K562 (cell line): Measurements from ENCODE around the gene LPIN1. TPM values are rescaled to one million over a fixed set of nuclear protein-coding genes. Genes with fewer than 3 reads are reported as not detected.

Source experiments
- ARID4B ChIP-seq: sonication (generic); formaldehyde crosslinking; IDR thresholded peaks from 2 replicates; pipeline ENCODE4 v1.8.0; 2022; ENCODE audit warnings: mild to moderate bottlenecking, missing genetic modification reagents
- BCLAF1 ChIP-seq, 2 experiments: fragments of 450-650 bp in 1 of 2; IDR thresholded peaks; 2 replicates each; pipeline ENCODE4 v1.6.1; 2011 to 2017; ENCODE audit warnings: low read depth in 2 of 2, antibody characterized with exemption in 1 of 2, borderline replicate concordance in 1 of 2, low read length in 1 of 2, mild to moderate bottlenecking in 1 of 2, mixed read lengths in 1 of 2; ENCODE audit not compliant: control insufficient read depth in 1 of 2
- CBFA2T3 ChIP-seq: fragments of 450-650 bp; IDR thresholded peaks from 2 replicates; pipeline ENCODE4 v1.6.1; 2017
- CBX1 ChIP-seq: sonication (generic); IDR thresholded peaks from 2 replicates; pipeline ENCODE4 v1.6.1; 2016; ENCODE audit warnings: antibody characterized with exemption, low read depth, mild to moderate bottlenecking
- EGR1 ChIP-seq: fragments of 450-650 bp; conservative IDR thresholded peaks from 2 replicates; pipeline ENCODE4 v1.6.1; 2017; ENCODE audit warnings: mild to moderate bottlenecking
- ESRRB ChIP-seq: fragments of 250-450 bp; sonication (Bioruptor Pico); IDR thresholded peaks from 2 replicates; pipeline ENCODE4 v1.5.0; 2020; ENCODE audit warnings: mild to moderate bottlenecking, moderate library complexity, borderline replicate concordance
- FUS ChIP-seq: fragments of 200-400 bp; formaldehyde crosslinking; optimal IDR thresholded peaks from 2 replicates; pipeline ENCODE3; 2017; ENCODE audit warnings: low read depth, low read length
- HMG20B ChIP-seq: fragments of 250-450 bp; sonication (Bioruptor Pico); IDR thresholded peaks from 2 replicates; pipeline ENCODE4 v1.5.0; 2021; ENCODE audit warnings: mild to moderate bottlenecking
- MXI1 ChIP-seq: IDR thresholded peaks from 2 replicates; pipeline ENCODE4 v1.6.1; 2011; ENCODE audit warnings: low read depth, mild to moderate bottlenecking, improper control_type of control experiment, low read length
- RCOR1 ChIP-seq, 2 experiments: IDR thresholded peaks; 2 replicates each; pipeline ENCODE4 v1.6.1; 2012; ENCODE audit warnings: low read depth in 2 of 2, low read length in 2 of 2, borderline replicate concordance in 1 of 2, improper control_type of control experiment in 1 of 2
- STAG1 ChIP-seq: sonication (generic); formaldehyde crosslinking; IDR thresholded peaks from 2 replicates; pipeline ENCODE4 v1.5.0; 2020; ENCODE audit warnings: missing genetic modification reagents, borderline replicate concordance
- TGIF2 ChIP-seq: sonication (generic); formaldehyde crosslinking; IDR thresholded peaks from 2 replicates; pipeline ENCODE4 v1.8.1; 2022; ENCODE audit warnings: mild to moderate bottlenecking, missing genetic modification reagents, moderate library complexity
- ZBTB49 ChIP-seq: sonication (generic); formaldehyde crosslinking; IDR thresholded peaks from 2 replicates; pipeline ENCODE4 v1.8.0; 2022; ENCODE audit warnings: missing genetic modification reagents, mild to moderate bottlenecking, borderline replicate concordance
- ZNF12 ChIP-seq: sonication (generic); formaldehyde crosslinking; IDR thresholded peaks from 2 replicates; pipeline ENCODE4 v1.4.0; 2020; ENCODE audit warnings: mild to moderate bottlenecking, missing genetic modification reagents
- ZNF124 ChIP-seq: sonication (generic); formaldehyde crosslinking; IDR thresholded peaks from 2 replicates; pipeline ENCODE4 v1.8.1; 2022; ENCODE audit warnings: missing genetic modification reagents
- ZNF76 ChIP-seq: fragments of 250-450 bp; sonication (Bioruptor Pico); IDR thresholded peaks from 2 replicates; pipeline ENCODE4 v1.4.0; 2020; ENCODE audit warnings: mild to moderate bottlenecking, moderate library complexity, borderline replicate concordance
- ZNF785 ChIP-seq: fragments of 250-450 bp; sonication (Bioruptor Pico); IDR thresholded peaks from 2 replicates; pipeline ENCODE4 v1.4.0; 2020; ENCODE audit warnings: mild to moderate bottlenecking
- polyA plus RNA-seq, 8 experiments: library from polyadenylated mRNA; depleted of rRNA in 4 of 8; stranded (reverse) in 5 of 8; unstranded in 3 of 8; fragments of >200 nt; fragmentation: Nextera tagmentation in 2 of 8; fragmentation: Illumina TruSeq in 1 of 8; extraction: Ambion mirVana in 2 of 8; extraction: Trizol in 1 of 8; gene quantifications; 2 replicates each; pipeline versions ENCODE4 v1.2.1 to v1.2.3, GENCODE V29; 2011 to 2014; ENCODE audit warnings: inconsistent platforms in 1 of 8, missing spikeins in 1 of 8
- total RNA-seq, 7 experiments: library from RNA; depleted of rRNA in 6 of 7; stranded (reverse); fragments of >200 nt in 6 of 7; fragmentation: Illumina TruSeq in 2 of 7; extraction: Trizol in 2 of 7; gene quantifications; 2 replicates each; pipeline versions ENCODE4 v1.2.1 to v1.2.3, GENCODE V29; 2011 to 2021; ENCODE audit warnings: low replicate concordance in 1 of 7

LPIN1 gene
- total and polyA plus RNA-seq, 9 of the 15 experiments (the other 6 are each of a cell fraction or from before 2014, with no cell fraction given) = 9.2 to 84.0 (median 27.8) TPM

GRCh38 chr2:11829324-11829946 lies 83.0 kb downstream of the LPIN1 start (continued):
- TF ChIP-seq CBFA2T3 (no peak), ARID4B (CRISPR knock-in tag) (no peak), CBX1 (no peak), ZNF785 (CRISPR knock-in tag) (no peak), ZBTB49 (no peak), FUS (no peak), EGR1 (peak; percentile 64), TGIF2 (CRISPR knock-in tag) (no peak), HMG20B (no peak), ZNF124 (CRISPR knock-in tag) (no peak), BCLAF1 (IDR thresholded peaks at IDR 0.05; ENCODE audit: borderline replicate concordance in 1 of 2, control insufficient read depth in 1 of 2, low read depth in 2 of 2, low read length in 1 of 2) (no peak), ESRRB (no peak), ZNF12 (CRISPR knock-in tag) (no peak), STAG1 (peak; percentile 74), ZNF76 (no peak), MXI1 (no peak), RCOR1 (IDR thresholded peaks at IDR 0.05; ENCODE audit: borderline replicate concordance in 1 of 2, low read depth in 2 of 2, low read length in 2 of 2) (0 out of 4 replicates have a peak, but pooled peaks of 1 of the 2 experiments have one; percentile 28)
